Measurements from ENCODE around the gene ZCCHC9. TPM values are rescaled to one million over a fixed set of nuclear protein-coding genes. Genes with fewer than 3 reads are reported as not detected.

The ZCCHC9 gene
- total RNA-seq, 1 experiment from 2014 or later = 16.5 TPM

DNA sequence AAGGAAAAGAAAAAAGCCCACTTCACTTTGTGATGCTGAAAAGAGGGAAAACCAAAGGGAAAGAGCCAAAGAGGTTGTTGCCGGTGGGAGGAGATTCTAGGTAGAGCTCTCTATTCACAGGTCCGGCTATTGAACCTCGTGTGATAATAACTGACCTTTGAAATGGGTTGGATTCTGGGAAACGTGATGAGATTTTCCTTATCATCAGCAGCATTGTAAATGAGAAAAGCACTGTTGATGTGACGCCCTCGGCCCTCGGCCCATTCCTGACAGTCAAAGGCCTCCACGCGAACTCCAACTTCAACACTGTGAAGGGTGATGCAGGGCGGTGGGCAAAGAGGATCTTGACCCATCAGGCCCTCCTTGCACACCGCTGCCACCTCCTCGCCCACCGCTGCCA is 43.3 kb downstream of the ZCCHC9 start:
- no TSS peak for BruUV-seq (replicated peaks)
- H3K27ac ChIP-seq (ENCODE audit: low read depth, low read length, poor library complexity, severe bottlenecking) = no peak overlapping the region
- no peak for DNase-seq (ENCODE audit: low spot score)
- ChIA-PET POLR2A (ENCODE audit: low non-redundant PET) (no interaction called here), CTCF (no interaction called here)
- H3K9me3 ChIP-seq (ENCODE audit: low read depth, low read length, poor library complexity, severe bottlenecking) = no peaks in the 10 kb centered on the region
- H3K4me3 ChIP-seq (ENCODE audit: low read depth, low read length, poor library complexity, severe bottlenecking) = no peak overlapping the region
- H3K36me3 ChIP-seq (ENCODE audit: insufficient read depth, low read length, poor library complexity, severe bottlenecking) = no peaks in the 10 kb centered on the region
- TF ChIP-seq CTCF (conservative IDR thresholded peaks at IDR 0.05; ENCODE audit: low read depth, low read length) = no peak
- intact Hi-C loops (cut with micrococcal nuclease; ENCODE audit: unreplicated experiment) = no loop called here
- H3K27me3 ChIP-seq (replicated peaks; ENCODE audit: insufficient read depth, low read depth, low read length, poor library complexity) = no peaks in the 10 kb centered on the region
- no peaks in the 10 kb centered on the region for H3K4me1 ChIP-seq (ENCODE audit: insufficient read depth, low read length, poor library complexity, severe bottlenecking)

DNA sequence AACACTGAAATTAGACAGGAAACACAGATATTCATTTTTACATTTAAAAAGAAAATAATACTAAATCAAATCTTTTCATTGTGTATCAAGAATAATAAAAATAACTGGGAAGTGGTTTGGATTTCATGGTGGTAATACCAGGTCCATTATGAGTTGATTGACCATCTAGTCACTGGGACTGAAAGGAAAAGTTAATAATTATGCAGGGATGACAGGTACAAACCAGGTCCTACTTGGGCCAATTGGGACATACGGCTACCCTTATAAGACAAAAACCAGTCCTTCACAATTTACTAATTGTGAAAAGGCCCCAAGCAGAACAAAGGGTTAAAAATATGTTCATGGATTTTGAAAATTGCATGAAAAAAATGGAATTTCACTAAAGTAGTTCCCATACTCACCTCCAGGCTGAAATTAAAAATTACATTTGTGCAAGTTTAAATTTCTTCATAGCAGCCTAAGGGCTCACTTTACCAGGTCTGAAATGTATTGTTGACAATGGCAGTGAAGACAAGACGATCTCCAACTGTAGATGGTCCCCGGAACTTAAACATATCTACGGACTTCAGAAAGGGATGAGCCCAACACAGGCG is 44.1 kb downstream of the ZCCHC9 start:
- Histone ChIP-seq H3K4me3 (ENCODE audit: low read depth, low read length, poor library complexity, severe bottlenecking) (no peak overlapping the region), H3K27ac (ENCODE audit: low read depth, low read length, poor library complexity, severe bottlenecking) (no peak overlapping the region), H3K36me3 (ENCODE audit: insufficient read depth, low read length, poor library complexity, severe bottlenecking) (no peaks in the 10 kb centered on the region), H3K4me1 (ENCODE audit: insufficient read depth, low read length, poor library complexity, severe bottlenecking) (no peaks in the 10 kb centered on the region), H3K27me3 (replicated peaks; ENCODE audit: insufficient read depth, low read depth, low read length, poor library complexity) (no peaks in the 10 kb centered on the region), H3K9me3 (ENCODE audit: low read depth, low read length, poor library complexity, severe bottlenecking) (no peaks in the 10 kb centered on the region)
- BruUV-seq (replicated peaks) = no TSS peak
- TF ChIP-seq EZH2 (IDR thresholded peaks at IDR 0.05; ENCODE audit: borderline replicate concordance, low read depth, low read length, poor library complexity, severe bottlenecking) (no peak), CTCF (conservative IDR thresholded peaks at IDR 0.05; ENCODE audit: low read depth, low read length) (no peak)
- intact Hi-C loops (cut with micrococcal nuclease; ENCODE audit: unreplicated experiment) = no loop called here
- CTCF ChIA-PET = no interaction called here
- DNase-seq (ENCODE audit: low spot score) = no peak
- POLR2A ChIA-PET (ENCODE audit: low non-redundant PET) = no interaction called here

DNA sequence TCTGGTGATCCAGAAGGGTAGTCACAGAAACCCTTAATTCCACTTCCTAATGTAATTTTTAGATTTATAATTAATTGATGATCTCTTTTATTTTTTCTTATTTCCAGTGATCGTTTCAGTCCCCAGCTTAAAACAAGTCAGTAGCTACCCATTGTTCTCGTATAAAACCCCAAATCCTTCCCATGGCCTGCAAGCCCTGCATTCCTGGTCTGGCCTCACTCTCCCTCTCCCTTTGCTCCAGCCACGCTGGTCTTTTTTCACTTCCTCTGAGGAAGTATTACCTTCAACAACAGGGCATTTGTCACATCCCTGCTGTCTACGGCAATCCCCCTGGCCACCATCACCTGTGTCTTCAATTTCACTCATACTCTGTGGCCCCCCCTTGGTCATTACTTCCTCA is 47.8 kb downstream of the ZCCHC9 start:
- Histone ChIP-seq H3K36me3 (ENCODE audit: insufficient read depth, low read length, poor library complexity, severe bottlenecking) (no peaks in the 10 kb centered on the region), H3K27ac (ENCODE audit: low read depth, low read length, poor library complexity, severe bottlenecking) (no peak overlapping the region), H3K9me3 (ENCODE audit: low read depth, low read length, poor library complexity, severe bottlenecking) (no peaks in the 10 kb centered on the region), H3K27me3 (replicated peaks; ENCODE audit: insufficient read depth, low read depth, low read length, poor library complexity) (no peaks in the 10 kb centered on the region), H3K4me1 (ENCODE audit: insufficient read depth, low read length, poor library complexity, severe bottlenecking) (no peaks in the 10 kb centered on the region), H3K4me3 (ENCODE audit: low read depth, low read length, poor library complexity, severe bottlenecking) (no peak overlapping the region)
- no peak for TF ChIP-seq CTCF (conservative IDR thresholded peaks at IDR 0.05; ENCODE audit: low read depth, low read length)
- no peak for TF ChIP-seq EZH2 (IDR thresholded peaks at IDR 0.05; ENCODE audit: borderline replicate concordance, low read depth, low read length, poor library complexity, severe bottlenecking)
- intact Hi-C loops (cut with micrococcal nuclease; ENCODE audit: unreplicated experiment) = no loop called here
- ChIA-PET CTCF (no interaction called here), POLR2A (ENCODE audit: low non-redundant PET) (no interaction called here)
- DNase-seq (ENCODE audit: low spot score) = no peak
- BruUV-seq (replicated peaks) = no TSS peak
